PC-3 (cell line): ENCODE measurements around the gene PPFIBP2.

ENCODE experiments used
- CTCF ChIP-seq: fragments of 300-600 bp; sonication (generic); conservative IDR thresholded peaks from 2 replicates; pipeline ENCODE4 v1.5.1; 2017; ENCODE audit warnings: antibody characterized with exemption, low read depth, mild to moderate bottlenecking, low read length
- EZH2 ChIP-seq: fragments of 300-600 bp; sonication (generic); IDR thresholded peaks from one replicate; pipeline ENCODE4 v1.6.1; 2017; ENCODE audit warnings: antibody characterized with exemption, mild to moderate bottlenecking, low read length; ENCODE audit not compliant: unreplicated experiment
- EZH2phosphoT487 ChIP-seq: fragments of 300-600 bp; sonication (generic); IDR thresholded peaks from 2 replicates; pipeline ENCODE4 v1.6.1; 2018; ENCODE audit warnings: mild to moderate bottlenecking, antibody characterized with exemption, low read length, borderline replicate concordance

GRCh38 chr11:7546324-7546791 is 32.6 kb downstream of the PPFIBP2 start:
- TF ChIP-seq CTCF (no peak), EZH2 (no peak), EZH2phosphoT487 (no peak)
